ENCODE data around the gene GMPPB.
"Not testable (repeated sequence)": the region's sequence is repeated elsewhere in the genome, so short reads cannot be mapped to it uniquely, and the experiment has no call there.

The GMPPB gene

DNA sequence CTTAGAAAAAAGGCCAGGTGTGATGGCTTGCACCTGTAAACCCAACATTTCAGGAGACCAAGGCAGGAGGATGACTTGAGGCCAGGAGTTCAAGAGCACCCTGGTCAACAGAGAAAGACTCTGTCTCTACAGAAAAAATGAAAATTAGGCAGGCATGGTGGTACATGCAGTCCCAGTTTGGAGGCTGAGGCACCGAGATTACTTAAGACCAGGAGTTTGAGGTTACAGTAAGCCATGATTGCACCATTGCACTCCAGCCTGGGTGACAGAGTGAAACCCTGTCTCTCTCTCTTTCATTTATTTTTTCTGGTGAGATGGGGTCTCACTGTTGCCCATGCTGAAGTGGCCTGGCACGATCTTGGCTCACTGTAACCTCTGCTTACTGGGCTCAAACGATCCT lies 37.9 kb upstream of the GMPPB start:
- TF ChIP-seq, protein P1, sequence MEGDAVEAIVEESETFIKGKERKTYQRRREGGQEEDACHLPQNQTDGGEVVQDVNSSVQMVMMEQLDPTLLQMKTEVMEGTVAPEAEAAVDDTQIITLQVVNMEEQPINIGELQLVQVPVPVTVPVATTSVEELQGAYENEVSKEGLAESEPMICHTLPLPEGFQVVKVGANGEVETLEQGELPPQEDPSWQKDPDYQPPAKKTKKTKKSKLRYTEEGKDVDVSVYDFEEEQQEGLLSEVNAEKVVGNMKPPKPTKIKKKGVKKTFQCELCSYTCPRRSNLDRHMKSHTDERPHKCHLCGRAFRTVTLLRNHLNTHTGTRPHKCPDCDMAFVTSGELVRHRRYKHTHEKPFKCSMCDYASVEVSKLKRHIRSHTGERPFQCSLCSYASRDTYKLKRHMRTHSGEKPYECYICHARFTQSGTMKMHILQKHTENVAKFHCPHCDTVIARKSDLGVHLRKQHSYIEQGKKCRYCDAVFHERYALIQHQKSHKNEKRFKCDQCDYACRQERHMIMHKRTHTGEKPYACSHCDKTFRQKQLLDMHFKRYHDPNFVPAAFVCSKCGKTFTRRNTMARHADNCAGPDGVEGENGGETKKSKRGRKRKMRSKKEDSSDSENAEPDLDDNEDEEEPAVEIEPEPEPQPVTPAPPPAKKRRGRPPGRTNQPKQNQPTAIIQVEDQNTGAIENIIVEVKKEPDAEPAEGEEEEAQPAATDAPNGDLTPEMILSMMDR (IDR thresholded peaks at IDR 0.05; ENCODE audit: low read depth, low read length) = no peak
- H3K4me3 ChIP-seq (ENCODE audit: low read depth, low read length) = no peak overlapping the region

DNA sequence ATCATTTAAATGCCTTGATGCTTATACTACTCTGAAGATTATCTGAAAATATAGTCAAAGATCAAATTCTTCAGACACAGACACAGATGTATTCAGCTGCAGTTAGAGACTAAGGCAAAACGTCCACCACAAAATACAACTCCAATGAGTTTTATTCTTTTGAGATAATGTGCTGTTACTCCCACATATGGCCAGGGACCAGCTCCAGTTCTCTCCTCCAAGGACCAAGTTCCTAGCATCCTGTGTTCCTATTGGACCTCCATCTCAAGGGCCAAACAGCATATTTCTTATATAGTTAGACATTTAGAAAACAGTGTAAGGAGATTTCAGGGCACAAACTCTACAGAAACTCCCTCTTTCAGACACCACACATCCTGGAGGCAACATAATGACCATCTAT lies 35.5 kb upstream of the GMPPB start:
- no peak overlapping the region for H3K4me3 ChIP-seq (ENCODE audit: low read depth, low read length)
- TF ChIP-seq, protein P1 (IDR thresholded peaks at IDR 0.05; ENCODE audit: low read depth, low read length) = no peak

DNA sequence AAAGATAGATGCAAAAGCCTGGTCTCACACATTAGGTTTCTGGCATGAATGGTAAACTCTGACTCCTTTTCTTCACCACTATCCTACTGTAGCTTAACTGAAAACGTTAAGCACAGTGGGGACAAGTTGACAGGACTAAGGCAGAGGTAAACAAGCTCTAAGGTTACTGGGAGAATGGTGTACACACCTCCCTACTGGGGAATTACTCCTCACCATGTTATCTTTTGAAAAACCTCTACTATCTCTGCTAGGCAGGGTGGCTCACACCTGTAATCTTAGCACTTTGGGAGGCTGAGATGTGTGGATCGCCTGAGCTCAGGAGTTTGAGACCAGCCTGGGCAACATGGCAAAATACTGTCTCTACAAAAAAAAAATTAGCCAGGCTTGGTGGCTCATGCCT lies 33.4 kb upstream of the GMPPB start:
- TF ChIP-seq, protein P1 (IDR thresholded peaks at IDR 0.05; ENCODE audit: low read depth, low read length) = no peak
- no peak overlapping the region for H3K4me3 ChIP-seq (ENCODE audit: low read depth, low read length)

DNA sequence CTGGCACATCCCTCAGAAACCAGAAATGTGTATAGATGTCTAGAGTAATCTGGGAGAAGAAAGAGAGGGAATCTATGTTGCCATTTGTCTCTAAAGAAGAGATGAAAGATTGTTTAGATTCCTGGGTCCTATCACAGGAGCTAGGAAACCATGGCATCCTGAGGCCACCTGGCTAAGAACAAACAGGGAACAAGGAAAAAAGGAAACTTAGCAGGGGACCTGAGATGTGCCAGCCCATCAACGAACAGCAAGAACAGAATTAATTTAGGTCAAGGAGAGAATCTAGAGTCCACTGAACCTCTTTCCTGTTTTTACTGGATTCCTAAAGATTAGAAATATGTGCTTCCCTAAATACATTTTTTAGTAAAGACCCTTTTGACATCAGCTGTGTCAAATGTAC lies 32.3 kb upstream of the GMPPB start:
- no peak overlapping the region for H3K4me3 ChIP-seq (ENCODE audit: low read depth, low read length)

DNA sequence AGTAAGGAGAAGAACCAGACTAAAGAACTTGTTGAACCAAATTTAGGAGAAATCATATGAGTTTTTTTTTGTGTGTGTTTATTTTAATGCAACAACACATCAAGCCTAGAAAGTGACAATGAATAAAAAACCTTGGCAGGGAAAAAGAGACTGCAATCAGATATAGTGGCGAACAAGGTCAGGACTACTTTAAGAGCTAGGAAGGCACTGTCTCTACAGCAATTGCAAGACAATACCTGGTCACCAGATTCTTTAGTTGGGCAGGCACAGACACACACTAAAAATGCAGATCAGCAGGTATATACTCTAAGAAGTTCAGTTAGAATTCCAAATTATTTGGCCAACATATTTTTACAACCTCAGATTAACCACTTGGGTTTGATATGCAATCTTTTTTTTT lies 30.8 kb upstream of the GMPPB start:
- TF ChIP-seq, protein P1 (IDR thresholded peaks at IDR 0.05; ENCODE audit: low read depth, low read length) = no peak
- no peak overlapping the region for H3K4me3 ChIP-seq (ENCODE audit: low read depth, low read length)

More for the DNA sequence above, 32.3 kb upstream of the GMPPB start:
- TF ChIP-seq, protein P1 (IDR thresholded peaks at IDR 0.05; ENCODE audit: low read depth, low read length) = no peak

DNA sequence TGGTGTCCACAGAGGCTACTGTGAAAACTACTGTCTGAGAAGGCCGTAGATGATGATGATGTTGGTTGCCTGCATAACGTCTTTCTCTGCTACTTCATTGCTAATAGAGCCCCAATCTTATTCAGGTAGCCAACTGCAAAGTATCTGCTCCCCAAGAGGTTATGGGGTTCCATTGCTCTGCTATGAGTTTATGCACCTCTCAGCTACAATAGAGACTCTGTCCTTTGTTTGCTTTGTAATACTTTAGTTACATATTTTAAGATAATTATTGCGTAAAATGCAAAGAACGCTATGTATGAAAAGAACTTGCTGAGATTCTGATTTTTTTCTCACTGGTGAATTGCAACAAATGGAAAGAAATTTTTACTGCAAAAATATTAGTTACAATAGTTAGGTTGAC lies 27.8 kb upstream of the GMPPB start:
- no peak overlapping the region for H3K4me3 ChIP-seq (ENCODE audit: low read depth, low read length)
- TF ChIP-seq, protein P1 (IDR thresholded peaks at IDR 0.05; ENCODE audit: low read depth, low read length) = no peak

DNA sequence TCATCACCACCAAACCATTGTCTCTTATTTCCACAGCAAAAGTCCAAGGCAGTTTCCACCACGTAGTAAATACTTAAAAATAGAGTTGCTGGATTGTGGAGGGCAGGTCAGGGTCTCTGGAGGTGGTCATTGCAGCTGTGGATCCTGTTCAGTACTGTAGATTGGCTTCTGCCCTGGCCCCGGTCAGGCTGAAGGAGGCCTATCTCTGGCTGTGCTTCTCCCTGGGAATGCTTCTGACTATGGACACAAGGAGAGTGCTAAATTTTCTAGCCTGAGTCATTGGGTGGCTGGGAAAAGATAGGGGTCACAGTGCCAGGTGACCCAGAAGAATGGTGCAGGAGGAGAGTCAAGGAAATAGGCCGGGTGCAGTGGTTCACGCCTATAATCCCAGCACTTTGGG lies 26.3 kb upstream of the GMPPB start:
- TF ChIP-seq, protein P1 (IDR thresholded peaks at IDR 0.05; ENCODE audit: low read depth, low read length) = no peak

DNA sequence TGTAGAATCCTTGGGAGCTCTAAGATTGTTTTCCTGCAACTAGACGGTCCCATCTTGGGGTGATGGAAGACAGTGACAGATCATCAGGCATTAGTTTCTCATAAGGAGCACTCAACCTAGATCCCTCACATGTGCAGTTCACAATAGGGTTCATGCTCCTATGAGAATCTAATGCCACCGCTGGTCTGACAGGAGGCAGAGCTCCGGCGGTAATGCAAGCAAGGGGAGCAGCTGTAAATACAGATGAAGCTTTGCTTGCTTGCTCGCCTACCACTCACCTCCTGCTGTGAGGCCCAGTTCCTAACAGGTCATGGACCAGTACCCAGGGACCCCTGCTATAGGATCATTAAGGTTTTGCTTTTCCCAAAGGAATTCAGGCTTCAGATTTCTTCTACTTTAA lies 25.1 kb upstream of the GMPPB start:
- not testable (repeated sequence) for H3K4me3 ChIP-seq (ENCODE audit: low read depth, low read length)

More for the DNA sequence above, 26.3 kb upstream of the GMPPB start:
- H3K4me3 ChIP-seq (ENCODE audit: low read depth, low read length) = no peak overlapping the region

Data from WI38 (cell line).